ENCODE data around the gene RNF212. TPM values are rescaled to one million over a fixed set of nuclear protein-coding genes. Genes with fewer than 3 reads are reported as not detected.

RNF212 gene
- total RNA-seq, 2 donors from 2014 or later = 7.1 to 15.3 TPM

- DNase-seq (ENCODE audit: low spot score) = no peak
- no peaks in the 10 kb centered on the region for H3K4me1 ChIP-seq (replicated peaks)
- no peak for TF ChIP-seq POLR2AphosphoS5 (IDR thresholded peaks at IDR 0.05)
- H3K9me3 ChIP-seq = no peaks in the 10 kb centered on the region
- H3K4me3 ChIP-seq = no peak overlapping the region
- WGBS = 91% methylated on average over 7 of the region's 7 CpGs
- intact Hi-C loops (cut with DNase I) = no loop called here
- H3K27ac ChIP-seq = no peak overlapping the region
- no peaks in the 10 kb centered on the region for H3K36me3 ChIP-seq
- H3K27me3 ChIP-seq (replicated peaks; ENCODE audit: insufficient read depth) = no peaks in the 10 kb centered on the region
Measured at GRCh38 chr4:1069394-1069793, 44.0 kb downstream of the RNF212 start.

- no peak overlapping the region for H3K4me3 ChIP-seq
- H3K4me1 ChIP-seq (replicated peaks) = no peaks in the 10 kb centered on the region
- TF ChIP-seq CTCF (IDR thresholded peaks at IDR 0.05) (no peak), POLR2A (IDR thresholded peaks at IDR 0.05) (no peak), POLR2AphosphoS5 (IDR thresholded peaks at IDR 0.05) (no peak)
- no peaks in the 10 kb centered on the region for H3K27me3 ChIP-seq (replicated peaks; ENCODE audit: insufficient read depth)
- DNase-seq (ENCODE audit: low spot score) = no peak
- no peaks in the 10 kb centered on the region for H3K9me3 ChIP-seq
- WGBS = 54% methylated on average over 4 of the region's 4 CpGs
- intact Hi-C loops (cut with DNase I) = no loop called here
- H3K27ac ChIP-seq = no peak overlapping the region
- no peaks in the 10 kb centered on the region for H3K36me3 ChIP-seq
Measured at GRCh38 chr4:1065732-1066131, 47.6 kb downstream of the RNF212 start.

GRCh38 chr4:1062419-1062818 lies 50.9 kb downstream of the RNF212 start:
- Histone ChIP-seq H3K4me1 (replicated peaks) (no peaks in the 10 kb centered on the region), H3K27me3 (replicated peaks; ENCODE audit: insufficient read depth) (no peaks in the 10 kb centered on the region), H3K27ac (no peak overlapping the region), H3K4me3 (no peak overlapping the region), H3K9me3 (no peaks in the 10 kb centered on the region), H3K36me3 (no peaks in the 10 kb centered on the region)
- intact Hi-C loops (cut with DNase I) = no loop called here
- no peak for DNase-seq (ENCODE audit: low spot score)
- WGBS = 55% methylated on average over 7 of the region's 7 CpGs
- TF ChIP-seq POLR2AphosphoS5 (IDR thresholded peaks at IDR 0.05) (no peak), CTCF (IDR thresholded peaks at IDR 0.05) (no peak), POLR2A (IDR thresholded peaks at IDR 0.05) (no peak)

GRCh38 chr4:1061760-1062159 lies 51.6 kb downstream of the RNF212 start:
- 83% methylated on average over 6 of the region's 6 CpGs for WGBS
- intact Hi-C loops (cut with DNase I) = no loop called here
- H3K4me1 ChIP-seq (replicated peaks) = no peaks in the 10 kb centered on the region
- TF ChIP-seq POLR2AphosphoS5 (IDR thresholded peaks at IDR 0.05) (no peak), POLR2A (IDR thresholded peaks at IDR 0.05) (no peak), CTCF (IDR thresholded peaks at IDR 0.05) (no peak)
- no peak overlapping the region for H3K4me3 ChIP-seq
- H3K36me3 ChIP-seq = no peaks in the 10 kb centered on the region
- no peak overlapping the region for H3K27ac ChIP-seq
- no peak for DNase-seq (ENCODE audit: low spot score)
- no peaks in the 10 kb centered on the region for H3K27me3 ChIP-seq (replicated peaks; ENCODE audit: insufficient read depth)
- no peaks in the 10 kb centered on the region for H3K9me3 ChIP-seq

- no peak for DNase-seq (ENCODE audit: low spot score)
Measured at GRCh38 chr4:1061056-1061700, 52.2 kb downstream of the RNF212 start.

More at GRCh38 chr4:1061056-1061700, 52.2 kb downstream of the RNF212 start:
- Histone ChIP-seq H3K27me3 (replicated peaks; ENCODE audit: insufficient read depth) (no peaks in the 10 kb centered on the region), H3K27ac (no peak overlapping the region), H3K4me3 (no peak overlapping the region), H3K9me3 (no peaks in the 10 kb centered on the region), H3K4me1 (replicated peaks) (no peaks in the 10 kb centered on the region), H3K36me3 (no peaks in the 10 kb centered on the region)
- TF ChIP-seq POLR2A (IDR thresholded peaks at IDR 0.05) (no peak), POLR2AphosphoS5 (IDR thresholded peaks at IDR 0.05) (no peak), CTCF (IDR thresholded peaks at IDR 0.05) (no peak)
- WGBS = 86% methylated on average over 14 of the region's 14 CpGs
- intact Hi-C loops (cut with DNase I) = no loop called here
